WTC11 (cell line): ENCODE measurements around the gene ARHGAP15.

Experiments
- ELF4 ChIP-seq: sonication (generic); formaldehyde crosslinking; IDR thresholded peaks from 2 replicates; pipeline ENCODE4 v1.8.1; 2022; ENCODE audit warnings: low read depth, mild to moderate bottlenecking, moderate library complexity, missing genetic modification reagents
- TEAD4 ChIP-seq: sonication (generic); formaldehyde crosslinking; IDR thresholded peaks from 2 replicates; pipeline ENCODE4 v1.8.0; 2022; ENCODE audit warnings: mild to moderate bottlenecking, missing genetic modification reagents
- TF ChIP-seq, protein P1 (sequence below): fragments of 250-450 bp; sonication (Bioruptor Pico); IDR thresholded peaks from 2 replicates; pipeline ENCODE4 v1.9.0; 2021; ENCODE audit warnings: moderate library complexity, mild to moderate bottlenecking, inconsistent platforms, borderline replicate concordance
- TF ChIP-seq, protein P2 (sequence below): fragments of 200-600 bp; IDR thresholded peaks from 2 replicates; pipeline ENCODE4 v1.8.0; 2022; ENCODE audit warnings: antibody characterized with exemption

DNA sequence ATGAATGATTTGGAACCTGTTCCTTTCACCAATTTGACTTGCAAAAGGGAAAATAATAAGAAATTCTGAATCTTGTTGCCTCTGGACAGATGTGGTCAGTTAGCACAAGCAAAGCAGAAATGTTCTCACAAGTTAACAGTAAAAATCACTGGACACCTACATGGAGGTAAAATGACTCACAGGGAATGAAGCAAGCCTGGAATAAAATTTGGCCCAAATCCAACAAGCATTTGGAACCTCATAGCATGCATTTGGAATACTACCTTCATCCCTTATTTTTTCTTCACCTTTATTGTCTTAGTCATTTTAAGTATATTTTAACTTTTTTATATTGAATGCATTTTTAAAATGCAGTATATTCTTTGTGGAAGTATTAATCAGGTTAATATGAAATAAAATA is 602.9 kb downstream of the ARHGAP15 start:
- no peak for TF ChIP-seq ELF4
- TF ChIP-seq, protein P1, sequence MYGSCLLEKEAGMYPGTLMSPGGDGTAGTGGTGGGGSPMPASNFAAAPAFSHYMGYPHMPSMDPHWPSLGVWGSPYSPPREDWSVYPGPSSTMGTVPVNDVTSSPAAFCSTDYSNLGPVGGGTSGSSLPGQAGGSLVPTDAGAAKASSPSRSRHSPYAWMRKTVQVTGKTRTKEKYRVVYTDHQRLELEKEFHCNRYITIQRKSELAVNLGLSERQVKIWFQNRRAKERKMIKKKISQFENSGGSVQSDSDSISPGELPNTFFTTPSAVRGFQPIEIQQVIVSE (CRISPR knock-in tag), result no peak
- TF ChIP-seq, protein P2, sequence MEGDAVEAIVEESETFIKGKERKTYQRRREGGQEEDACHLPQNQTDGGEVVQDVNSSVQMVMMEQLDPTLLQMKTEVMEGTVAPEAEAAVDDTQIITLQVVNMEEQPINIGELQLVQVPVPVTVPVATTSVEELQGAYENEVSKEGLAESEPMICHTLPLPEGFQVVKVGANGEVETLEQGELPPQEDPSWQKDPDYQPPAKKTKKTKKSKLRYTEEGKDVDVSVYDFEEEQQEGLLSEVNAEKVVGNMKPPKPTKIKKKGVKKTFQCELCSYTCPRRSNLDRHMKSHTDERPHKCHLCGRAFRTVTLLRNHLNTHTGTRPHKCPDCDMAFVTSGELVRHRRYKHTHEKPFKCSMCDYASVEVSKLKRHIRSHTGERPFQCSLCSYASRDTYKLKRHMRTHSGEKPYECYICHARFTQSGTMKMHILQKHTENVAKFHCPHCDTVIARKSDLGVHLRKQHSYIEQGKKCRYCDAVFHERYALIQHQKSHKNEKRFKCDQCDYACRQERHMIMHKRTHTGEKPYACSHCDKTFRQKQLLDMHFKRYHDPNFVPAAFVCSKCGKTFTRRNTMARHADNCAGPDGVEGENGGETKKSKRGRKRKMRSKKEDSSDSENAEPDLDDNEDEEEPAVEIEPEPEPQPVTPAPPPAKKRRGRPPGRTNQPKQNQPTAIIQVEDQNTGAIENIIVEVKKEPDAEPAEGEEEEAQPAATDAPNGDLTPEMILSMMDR, result no peak
- no peak for TF ChIP-seq TEAD4 (CRISPR knock-in tag)
